ENCODE measurements around the gene SMIM1. TPM values are rescaled to one million over a fixed set of nuclear protein-coding genes. Genes with fewer than 3 reads are reported as not detected.

The SMIM1 gene
- total RNA-seq, 1 donor from 2014 or later, result 15.1 TPM

- H3K4me1 Mint-ChIP-seq (ENCODE audit: unreplicated experiment), result no peaks in the 10 kb centered on the region
- DNase-seq (ENCODE audit: extremely low spot score, unreplicated experiment), result no peak
- no peaks in the 10 kb centered on the region for H3K27me3 Mint-ChIP-seq
- H3K4me3 Mint-ChIP-seq, result no peak overlapping the region
- no peaks in the 10 kb centered on the region for H3K9me3 Mint-ChIP-seq
- no peaks in the 10 kb centered on the region for H3K36me3 Mint-ChIP-seq
- H3K27ac Mint-ChIP-seq, result no peak overlapping the region
- TF ChIP-seq, protein P1, sequence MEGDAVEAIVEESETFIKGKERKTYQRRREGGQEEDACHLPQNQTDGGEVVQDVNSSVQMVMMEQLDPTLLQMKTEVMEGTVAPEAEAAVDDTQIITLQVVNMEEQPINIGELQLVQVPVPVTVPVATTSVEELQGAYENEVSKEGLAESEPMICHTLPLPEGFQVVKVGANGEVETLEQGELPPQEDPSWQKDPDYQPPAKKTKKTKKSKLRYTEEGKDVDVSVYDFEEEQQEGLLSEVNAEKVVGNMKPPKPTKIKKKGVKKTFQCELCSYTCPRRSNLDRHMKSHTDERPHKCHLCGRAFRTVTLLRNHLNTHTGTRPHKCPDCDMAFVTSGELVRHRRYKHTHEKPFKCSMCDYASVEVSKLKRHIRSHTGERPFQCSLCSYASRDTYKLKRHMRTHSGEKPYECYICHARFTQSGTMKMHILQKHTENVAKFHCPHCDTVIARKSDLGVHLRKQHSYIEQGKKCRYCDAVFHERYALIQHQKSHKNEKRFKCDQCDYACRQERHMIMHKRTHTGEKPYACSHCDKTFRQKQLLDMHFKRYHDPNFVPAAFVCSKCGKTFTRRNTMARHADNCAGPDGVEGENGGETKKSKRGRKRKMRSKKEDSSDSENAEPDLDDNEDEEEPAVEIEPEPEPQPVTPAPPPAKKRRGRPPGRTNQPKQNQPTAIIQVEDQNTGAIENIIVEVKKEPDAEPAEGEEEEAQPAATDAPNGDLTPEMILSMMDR (conservative IDR thresholded peaks at IDR 0.05), result no peak
These were observed 40.0 kb upstream of the SMIM1 start for GRCh38 chr1:3732434-3733093.

- no peaks in the 10 kb centered on the region for H3K36me3 Mint-ChIP-seq
- TF ChIP-seq, protein P1 (conservative IDR thresholded peaks at IDR 0.05), result no peak
- H3K4me1 Mint-ChIP-seq (ENCODE audit: unreplicated experiment), result no peaks in the 10 kb centered on the region
- no peak overlapping the region for H3K4me3 Mint-ChIP-seq
- DNase-seq (ENCODE audit: extremely low spot score, unreplicated experiment), result no peak
- H3K27ac Mint-ChIP-seq, result no peak overlapping the region
- H3K9me3 Mint-ChIP-seq, result no peaks in the 10 kb centered on the region
- no peaks in the 10 kb centered on the region for H3K27me3 Mint-ChIP-seq
These were observed 39.3 kb upstream of the SMIM1 start for GRCh38 chr1:3733094-3733882.

DNA sequence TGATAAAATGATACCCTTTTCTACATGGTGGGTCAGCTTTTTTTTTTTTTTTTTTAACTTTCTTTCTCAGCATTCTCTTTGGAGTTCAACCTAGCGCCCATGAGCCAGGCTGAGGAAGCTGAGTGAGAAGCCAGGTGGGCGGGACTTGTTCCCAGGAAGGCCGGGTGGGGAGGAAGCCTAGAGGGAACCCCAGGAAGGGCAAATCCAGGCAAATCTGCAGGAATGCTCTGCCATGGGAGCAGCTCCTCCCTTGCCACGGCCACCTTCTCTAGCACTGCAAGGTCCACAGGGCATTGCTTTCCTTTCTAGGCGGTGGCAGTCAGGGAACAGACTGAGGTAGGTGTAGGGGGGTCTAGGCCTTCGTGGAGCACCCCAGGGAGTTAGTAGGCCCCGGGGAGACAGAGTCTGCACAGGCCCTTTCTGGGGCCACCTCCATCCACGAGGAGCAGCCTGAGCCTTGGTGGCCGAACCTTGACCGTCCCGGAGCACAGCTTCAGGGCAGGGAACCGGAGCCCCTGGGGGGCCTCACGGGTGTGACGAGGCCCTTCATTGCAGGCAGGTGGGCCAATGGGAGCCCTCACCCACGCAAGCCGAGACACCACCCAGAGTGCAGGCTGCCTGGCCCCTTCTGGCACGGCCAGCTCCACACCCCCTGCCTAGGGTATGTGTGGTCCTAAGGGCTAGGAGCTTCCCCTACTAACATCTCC, 38.5 kb upstream of the SMIM1 start:
- no peak overlapping the region for H3K4me3 Mint-ChIP-seq
- no peak for DNase-seq (ENCODE audit: extremely low spot score, unreplicated experiment)
- no peak overlapping the region for H3K27ac Mint-ChIP-seq
- H3K4me1 Mint-ChIP-seq (ENCODE audit: unreplicated experiment), result no peaks in the 10 kb centered on the region
- TF ChIP-seq, protein P1 (conservative IDR thresholded peaks at IDR 0.05), result no peak
- H3K36me3 Mint-ChIP-seq, result no peaks in the 10 kb centered on the region
- H3K27me3 Mint-ChIP-seq, result no peaks in the 10 kb centered on the region
- H3K9me3 Mint-ChIP-seq, result no peaks in the 10 kb centered on the region

- Mint-ChIP-seq H3K27me3 (no peaks in the 10 kb centered on the region), H3K36me3 (no peaks in the 10 kb centered on the region), H3K9me3 (no peaks in the 10 kb centered on the region), H3K27ac (no peak overlapping the region), H3K4me1 (ENCODE audit: unreplicated experiment) (no peaks in the 10 kb centered on the region), H3K4me3 (no peak overlapping the region)
- DNase-seq (ENCODE audit: extremely low spot score, unreplicated experiment), result no peak
- TF ChIP-seq, protein P1 (conservative IDR thresholded peaks at IDR 0.05), result no peak
These were observed 37.9 kb upstream of the SMIM1 start for GRCh38 chr1:3734602-3735001.

DNA sequence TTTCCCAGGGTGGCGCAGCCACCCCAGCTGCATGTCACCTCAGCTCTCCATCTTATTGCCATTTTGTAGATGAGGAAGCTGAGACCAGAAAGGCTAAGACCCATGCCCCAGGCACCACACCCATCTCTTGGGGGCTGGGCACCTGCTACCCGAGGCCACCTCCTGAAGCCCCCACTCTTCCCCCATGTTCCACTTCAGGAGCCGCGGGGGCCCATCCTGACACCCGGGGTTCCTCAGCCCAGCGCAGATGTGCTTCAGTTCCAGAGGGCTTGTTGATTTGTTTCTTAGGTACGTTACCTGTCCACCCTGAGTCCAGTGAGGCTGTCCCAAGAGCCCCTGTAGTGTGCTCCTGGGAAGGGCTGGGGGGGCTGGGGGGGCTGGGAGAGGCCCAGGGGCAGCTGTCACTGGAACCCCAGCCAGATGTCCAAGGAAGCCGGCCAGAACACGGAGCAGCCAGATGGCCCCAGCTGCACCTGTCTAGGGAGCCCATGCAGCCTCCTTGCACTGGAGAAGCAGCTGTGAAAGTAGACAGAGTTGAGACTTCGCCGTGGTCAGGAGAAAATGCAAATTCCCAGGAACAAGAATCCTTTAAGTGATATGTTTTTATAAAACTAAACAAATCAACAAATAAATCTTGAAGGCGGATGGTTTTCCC, 37.4 kb upstream of the SMIM1 start:
- Mint-ChIP-seq H3K4me3 (no peak overlapping the region), H3K27ac (no peak overlapping the region), H3K9me3 (no peaks in the 10 kb centered on the region), H3K36me3 (no peaks in the 10 kb centered on the region), H3K4me1 (ENCODE audit: unreplicated experiment) (no peaks in the 10 kb centered on the region), H3K27me3 (no peaks in the 10 kb centered on the region)
- no peak for DNase-seq (ENCODE audit: extremely low spot score, unreplicated experiment)
- TF ChIP-seq, protein P1 (conservative IDR thresholded peaks at IDR 0.05), result no peak

Data from type B pancreatic cell (in vitro differentiated cells).